NCI-H2081 (cell line): ENCODE measurements around the gene MRPS18B.

Source experiments
- DNase-seq, 2 experiments: peaks; one replicate each; lab custom pipeline; 2025; lab: John Stamatoyannopoulos, UW

The MRPS18B gene

GRCh38 chr6:30617565-30618269, at the start of gene MRPS18B:
Gene MRPS18B, plus strand, starts transcription at chr6:30617840. Its CDS starts 26 bp downstream, at chr6:30617866.
- DNase-seq = peak; percentile 95

GRCh38 chr6:30568245-30568644, 49.4 kb upstream of the MRPS18B start:
- DNase-seq = peak in 1 of 2 experiments; percentile 28

- no peak for DNase-seq
Measured at GRCh38 chr6:30570263-30570662, 47.4 kb upstream of the MRPS18B start.

GRCh38 chr6:30570740-30571074, 46.9 kb upstream of the MRPS18B start:
- DNase-seq = no peak

- peak; percentile 96 for DNase-seq
Measured at GRCh38 chr6:30571075-30571761, 46.4 kb upstream of the MRPS18B start, which contains the start of gene ABCF1. Gene ABCF1, plus strand, starts transcription at chr6:30571442. Its CDS starts 46 bp downstream, at chr6:30571488.

- no peak for DNase-seq
Measured at GRCh38 chr6:30571762-30572082, 45.9 kb upstream of the MRPS18B start.

- no peak for DNase-seq
Measured at GRCh38 chr6:30572148-30572547, 45.5 kb upstream of the MRPS18B start.

- DNase-seq = no peak
Measured at GRCh38 chr6:30573113-30573512, 44.5 kb upstream of the MRPS18B start.

- DNase-seq = no peak
Measured at GRCh38 chr6:30578051-30578450, 39.6 kb upstream of the MRPS18B start.

GRCh38 chr6:30583921-30584320, 33.7 kb upstream of the MRPS18B start:
- no peak for DNase-seq

GRCh38 chr6:30589754-30590358, 27.8 kb upstream of the MRPS18B start:
- DNase-seq = no peak

- DNase-seq = no peak
Measured at GRCh38 chr6:30590509-30590908, 27.1 kb upstream of the MRPS18B start.

GRCh38 chr6:30591008-30591407, 26.6 kb upstream of the MRPS18B start:
- DNase-seq = no peak

- DNase-seq = no peak
Measured at GRCh38 chr6:30592287-30592686, 25.4 kb upstream of the MRPS18B start.

- DNase-seq = peak; percentile 66 to 68
Measured at GRCh38 chr6:30597315-30598144, 20.1 kb upstream of the MRPS18B start.

GRCh38 chr6:30598912-30599624, 18.6 kb upstream of the MRPS18B start:
- no peak for DNase-seq

GRCh38 chr6:30599625-30600324, 17.9 kb upstream of the MRPS18B start:
- no peak for DNase-seq

- DNase-seq = no peak
Measured at GRCh38 chr6:30600451-30600961, 17.1 kb upstream of the MRPS18B start.

- DNase-seq = no peak
Measured at GRCh38 chr6:30601436-30601814, 16.2 kb upstream of the MRPS18B start.

GRCh38 chr6:30601815-30602641, 15.6 kb upstream of the MRPS18B start:
- DNase-seq = no peak
